GM10266 (cell line): ENCODE results near the gene S100A5.

Experiments
- DNase-seq: peaks from one replicate; pipeline ENCODE4 v3.0.0; 2012; ENCODE audit errors: extremely low spot score
- TF ChIP-seq, protein P1 (sequence below): IDR thresholded peaks from 2 replicates; pipeline ENCODE4 v1.5.1; 2012; ENCODE audit warnings: mild to moderate bottlenecking, low read depth; ENCODE audit not compliant: control insufficient read depth, insufficient read depth; ENCODE audit errors: missing control alignments

S100A5 gene

DNA sequence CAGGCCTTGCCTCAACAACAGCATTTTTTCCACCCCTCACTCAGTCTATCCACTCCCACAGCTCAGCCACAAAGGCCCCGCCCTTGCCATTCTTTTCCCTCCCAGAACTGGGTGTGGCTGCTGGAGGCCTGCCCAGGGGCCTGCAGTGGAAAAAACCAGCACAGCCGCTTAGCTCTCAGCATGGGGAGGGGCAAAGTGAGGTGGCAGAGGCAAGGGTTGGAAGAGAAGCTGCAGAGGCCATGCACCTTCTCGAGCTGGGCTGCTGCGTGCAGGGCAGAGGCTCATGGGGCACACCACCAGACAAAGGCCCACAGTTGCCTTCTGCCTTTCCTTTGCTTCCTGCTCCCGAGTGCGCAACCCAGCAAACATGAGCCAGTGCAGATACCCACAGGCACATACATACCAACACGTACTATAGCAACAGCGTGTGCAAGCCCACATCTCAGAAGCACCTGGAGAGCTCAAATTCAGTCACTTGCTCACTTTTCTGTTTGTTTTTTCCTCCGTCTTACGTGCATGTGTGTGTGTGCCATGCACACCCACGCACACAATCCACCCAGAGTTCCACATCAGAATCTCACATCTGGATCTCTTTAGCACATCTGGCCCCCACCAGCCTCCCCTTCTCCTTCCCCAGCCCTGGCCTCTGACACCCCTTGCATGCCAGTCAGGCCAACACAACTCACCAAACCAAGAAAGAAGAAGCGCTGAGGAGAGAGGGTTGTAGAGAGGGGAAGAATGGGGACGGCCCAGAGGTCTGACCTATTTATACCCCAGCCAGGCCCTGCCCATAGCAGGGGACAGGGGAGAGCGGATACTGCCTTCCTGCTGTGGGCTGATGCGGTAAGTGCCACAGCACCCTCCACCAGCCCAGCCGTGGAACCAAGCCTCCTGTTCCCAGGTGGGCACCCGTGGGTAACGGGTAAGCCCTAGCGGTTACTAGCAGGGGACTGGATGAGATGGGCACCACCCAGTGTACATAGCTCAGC lies 4.6 kb upstream of the S100A5 start, which contains the start of gene S100A4:
S100A4 (minus strand) TSS at position 740 of the 989 bp plus-strand sequence. CDS start 1,012 bp downstream, outside the sequence.
- TF ChIP-seq, protein P1, sequence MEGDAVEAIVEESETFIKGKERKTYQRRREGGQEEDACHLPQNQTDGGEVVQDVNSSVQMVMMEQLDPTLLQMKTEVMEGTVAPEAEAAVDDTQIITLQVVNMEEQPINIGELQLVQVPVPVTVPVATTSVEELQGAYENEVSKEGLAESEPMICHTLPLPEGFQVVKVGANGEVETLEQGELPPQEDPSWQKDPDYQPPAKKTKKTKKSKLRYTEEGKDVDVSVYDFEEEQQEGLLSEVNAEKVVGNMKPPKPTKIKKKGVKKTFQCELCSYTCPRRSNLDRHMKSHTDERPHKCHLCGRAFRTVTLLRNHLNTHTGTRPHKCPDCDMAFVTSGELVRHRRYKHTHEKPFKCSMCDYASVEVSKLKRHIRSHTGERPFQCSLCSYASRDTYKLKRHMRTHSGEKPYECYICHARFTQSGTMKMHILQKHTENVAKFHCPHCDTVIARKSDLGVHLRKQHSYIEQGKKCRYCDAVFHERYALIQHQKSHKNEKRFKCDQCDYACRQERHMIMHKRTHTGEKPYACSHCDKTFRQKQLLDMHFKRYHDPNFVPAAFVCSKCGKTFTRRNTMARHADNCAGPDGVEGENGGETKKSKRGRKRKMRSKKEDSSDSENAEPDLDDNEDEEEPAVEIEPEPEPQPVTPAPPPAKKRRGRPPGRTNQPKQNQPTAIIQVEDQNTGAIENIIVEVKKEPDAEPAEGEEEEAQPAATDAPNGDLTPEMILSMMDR = no peak
- peak; percentile 72 for DNase-seq

DNA sequence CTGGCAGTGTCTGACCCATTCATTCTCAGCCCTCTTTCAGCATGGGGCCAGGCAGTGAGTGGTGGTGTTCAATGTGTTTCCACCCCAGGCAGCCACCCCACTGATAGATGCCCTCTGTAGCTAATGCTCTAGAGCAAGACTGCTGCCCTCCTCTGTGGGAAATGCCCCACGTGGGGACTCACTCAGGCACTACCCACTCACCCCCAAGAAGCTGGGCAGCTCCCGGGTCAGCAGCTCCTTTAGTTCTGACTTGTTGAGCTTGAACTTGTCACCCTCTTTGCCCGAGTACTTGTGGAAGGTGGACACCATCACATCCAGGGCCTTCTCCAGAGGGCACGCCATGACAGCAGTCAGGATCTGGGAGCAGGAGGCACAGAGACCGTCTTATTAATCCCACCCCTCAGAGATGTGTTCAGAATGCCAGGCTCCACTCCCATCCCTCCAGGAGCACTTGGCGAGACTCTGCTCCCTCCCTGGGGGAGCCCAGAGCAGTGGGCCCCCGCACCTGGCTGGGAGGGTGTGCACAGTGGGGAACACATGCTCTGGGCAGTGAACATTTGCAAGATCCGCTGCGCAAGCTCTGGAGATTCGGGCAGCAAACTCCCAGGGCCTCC lies 3.8 kb upstream of the S100A5 start:
- no peak for DNase-seq

DNA sequence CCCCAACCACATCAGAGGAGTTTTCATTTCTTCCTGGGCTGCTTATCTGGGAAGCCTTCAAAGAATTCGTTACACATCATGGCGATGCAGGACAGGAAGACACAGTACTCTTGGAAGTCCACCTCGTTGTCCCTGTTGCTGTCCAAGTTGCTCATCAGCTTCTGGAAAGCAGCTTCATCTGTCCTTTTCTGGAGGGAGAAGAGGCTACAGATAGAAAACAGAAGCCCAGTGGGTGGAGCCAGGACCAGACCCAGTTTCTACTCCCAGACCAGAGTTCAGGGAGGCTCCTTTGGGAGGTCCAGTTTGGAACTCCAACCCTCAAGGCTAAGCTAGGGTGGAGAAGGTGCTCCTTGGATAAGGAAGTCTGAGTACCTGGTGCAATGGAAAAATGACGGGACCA lies 3.0 kb upstream of the S100A5 start:
- TF ChIP-seq, protein P1 = no peak
- DNase-seq = no peak

More for the DNA sequence above, 3.8 kb upstream of the S100A5 start:
- TF ChIP-seq, protein P1 = no peak

DNA sequence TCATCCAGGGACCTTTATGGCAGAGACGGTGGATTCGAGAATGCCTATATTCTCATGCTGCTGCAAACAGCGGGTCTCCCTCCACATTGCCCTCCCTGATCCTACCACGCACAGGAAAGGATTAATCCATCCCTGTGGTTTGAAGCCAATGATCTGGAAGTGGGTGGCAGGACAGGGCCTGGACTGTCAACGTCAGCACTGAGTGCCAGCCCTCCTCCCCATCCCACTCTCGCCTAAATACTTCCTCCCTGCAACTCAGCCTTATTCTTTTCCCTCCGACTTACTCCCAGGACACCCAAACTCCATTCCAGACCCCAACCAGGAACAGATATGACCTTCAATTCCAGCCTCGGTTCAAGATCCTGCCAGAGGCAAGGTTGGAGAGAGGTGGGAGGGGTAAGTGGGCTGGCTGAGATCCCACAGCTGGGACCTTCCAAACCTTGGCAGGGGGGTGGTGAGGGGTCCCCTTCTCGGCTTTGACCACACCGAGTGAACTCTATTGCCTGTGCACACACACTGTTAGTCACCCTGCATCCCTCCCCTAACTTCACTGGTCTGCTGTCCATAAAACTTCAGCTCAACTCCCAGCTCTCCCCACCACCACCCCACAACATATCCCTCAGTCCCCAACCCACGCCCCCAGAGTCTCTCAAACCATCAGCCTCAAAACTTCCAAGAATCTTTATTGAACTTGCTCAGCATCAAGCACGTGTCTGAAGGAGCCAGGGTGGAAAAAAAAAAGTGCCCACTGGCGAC lies 2.4 kb upstream of the S100A5 start:
- TF ChIP-seq, protein P1 = no peak
- DNase-seq = no peak

DNA sequence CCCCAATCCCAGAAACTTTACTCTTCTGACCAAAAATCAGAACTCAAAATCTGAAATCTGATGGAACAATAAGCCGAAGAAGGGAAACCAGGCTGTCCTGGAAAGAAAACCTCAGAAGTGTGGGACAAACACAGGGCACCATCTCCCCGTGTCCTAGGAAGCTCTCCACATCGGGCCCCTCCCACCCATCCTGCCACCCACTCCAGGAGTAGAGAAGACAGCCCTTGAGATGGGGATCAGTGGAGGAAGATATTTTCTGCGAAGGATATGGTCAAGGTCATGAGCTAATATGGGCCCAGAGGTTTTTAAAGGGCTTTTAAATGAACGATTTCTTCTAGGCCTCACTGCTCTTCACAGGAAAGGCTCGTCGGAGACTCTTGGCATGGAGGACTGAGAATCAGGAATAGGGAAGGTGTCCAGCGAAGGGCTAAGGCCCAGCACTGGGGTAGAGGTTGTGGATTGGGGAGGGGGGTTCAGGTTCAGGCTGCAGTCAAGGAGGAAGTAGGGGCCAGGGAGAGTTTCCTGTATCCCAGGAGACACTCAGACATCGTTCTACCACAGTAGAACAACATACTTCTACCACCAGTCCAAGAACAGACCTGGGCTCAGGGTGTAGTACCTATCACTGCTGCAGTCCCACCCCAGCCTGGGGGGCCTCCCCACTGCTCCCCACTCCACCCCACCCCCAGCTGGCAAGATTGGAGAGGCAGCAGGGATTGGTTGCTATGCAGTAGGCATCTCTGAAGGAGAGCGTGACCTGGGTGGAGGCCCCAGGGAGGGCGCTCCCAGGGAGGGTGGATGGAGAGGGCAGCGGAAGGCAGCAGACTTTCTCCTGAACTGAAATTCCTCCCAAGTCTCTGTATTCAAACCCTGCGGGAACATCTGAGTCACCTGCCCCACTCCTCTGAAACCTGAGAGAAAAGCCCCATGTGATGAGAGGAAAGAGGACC lies 1.2 kb upstream of the S100A5 start:
- TF ChIP-seq, protein P1 = no peak
- no peak for DNase-seq

DNA sequence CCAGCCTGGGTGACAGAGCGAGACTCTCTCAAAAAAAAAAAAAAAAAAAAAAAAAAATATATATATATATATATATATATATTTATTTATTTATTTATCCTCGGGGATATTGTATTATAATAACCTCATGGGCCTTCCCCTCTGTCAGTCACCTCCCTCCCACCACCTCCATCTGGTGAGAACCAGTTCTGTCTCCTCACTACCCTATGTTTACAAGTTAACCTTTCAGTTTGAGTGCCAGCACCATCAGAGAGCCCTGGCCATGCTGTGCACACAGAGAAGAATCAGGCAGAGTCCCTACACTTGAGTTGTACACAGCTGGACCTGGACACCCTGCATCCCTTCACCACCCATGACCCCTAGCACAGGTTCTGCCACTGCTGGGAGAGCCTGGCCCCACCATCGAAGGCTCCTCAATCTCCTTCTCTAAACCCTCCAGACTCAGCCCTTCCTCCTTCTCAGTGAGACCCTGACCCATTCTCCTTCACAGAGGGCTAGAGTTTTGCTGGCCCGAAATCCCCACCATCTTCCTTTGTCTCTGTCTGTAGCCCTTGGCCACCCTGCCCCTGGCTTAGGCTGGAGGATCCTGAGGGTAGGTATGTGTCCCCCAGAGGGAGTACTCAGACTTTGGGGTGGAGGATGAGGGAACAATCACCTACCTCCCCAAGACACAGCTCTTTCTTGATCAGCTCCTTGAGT lies 1.2 kb downstream of the S100A5 start:
- DNase-seq = no peak
- TF ChIP-seq, protein P1 = no peak
